Calu3 (cell line): Measurements from ENCODE around the gene SSBP2. TPM values are rescaled to one million over a fixed set of nuclear protein-coding genes. Genes with fewer than 3 reads are reported as not detected.
A peak's percentile ranks its signal among the peaks of the same experiment; 100 is the strongest.

Source experiments
- BruUV-seq: library from RNA; stranded (reverse); fragments of 400-500 nt; replicated peaks from 2 replicates; lab custom pipeline; 2021; lab: Mats Ljungman, UMichigan
- CTCF ChIA-PET: fragments of 300-600 bp; sonication (Branson Sonifier 250); formaldehyde crosslinking; loops from one replicate; lab custom pipeline; 2022; ENCODE audit warnings: antibody characterized with exemption; lab: Charles Lee
- DNase-seq: peaks from one replicate; pipeline ENCODE4 v3.0.0; 2022
- H3K27ac Mint-ChIP-seq: one replicate; pipeline ENCODE4 v1.8.0; 2022; ENCODE audit warnings: mixed read lengths; ENCODE audit not compliant: unreplicated experiment
- H3K27me3 Mint-ChIP-seq: one replicate; pipeline ENCODE4 v1.8.0; 2022; ENCODE audit warnings: mixed read lengths; ENCODE audit not compliant: unreplicated experiment
- H3K36me3 Mint-ChIP-seq: one replicate; pipeline ENCODE4 v1.8.0; 2022; ENCODE audit warnings: mild to moderate bottlenecking, moderate library complexity, mixed read lengths; ENCODE audit not compliant: insufficient read depth, unreplicated experiment
- H3K4me1 Mint-ChIP-seq: one replicate; pipeline ENCODE4 v1.8.0; 2022; ENCODE audit warnings: mild to moderate bottlenecking, low read depth, mixed read lengths; ENCODE audit not compliant: unreplicated experiment
- H3K4me3 Mint-ChIP-seq: one replicate; pipeline ENCODE4 v1.8.0; 2022; ENCODE audit warnings: mild to moderate bottlenecking, low read depth, moderate library complexity, mixed read lengths; ENCODE audit not compliant: unreplicated experiment
- H3K9me3 Mint-ChIP-seq: one replicate; pipeline ENCODE4 v1.8.0; 2022; ENCODE audit warnings: low read depth, mixed read lengths; ENCODE audit not compliant: unreplicated experiment
- CTCF ChIP-seq: fragments of 200-600 bp; IDR thresholded peaks from one replicate; pipeline ENCODE4 v1.8.0; 2022; ENCODE audit warnings: antibody characterized with exemption; ENCODE audit not compliant: unreplicated experiment
- intact Hi-C: fragments of 100-400 bp; cut with micrococcal nuclease; formaldehyde crosslinking; loops from one replicate; pipeline ENCODE4 v1.10.0; 2022; ENCODE audit not compliant: unreplicated experiment
- total RNA-seq: library from RNA; stranded (reverse); gene quantifications from 2 replicates; pipeline ENCODE4 v1.2.3, GENCODE V29; 2022

Gene SSBP2
- total RNA-seq, 1 experiment from 2014 or later: 18.9 TPM

- peak overlapping the region; percentile 28 for H3K4me3 Mint-ChIP-seq
- CTCF ChIA-PET: no interaction called here
- BruUV-seq: no TSS peak
These were observed 330.7 kb downstream of the SSBP2 start for GRCh38 chr5:81420039-81420667.

GRCh38 chr5:81418606-81419005 lies 332.3 kb downstream of the SSBP2 start:
- H3K27ac Mint-ChIP-seq: no peak overlapping the region
- H3K27me3 Mint-ChIP-seq: no peaks in the 10 kb centered on the region
- intact Hi-C loops: no loop called here
- no peak for TF ChIP-seq CTCF
- peaks cover 7% of the 10 kb centered on the region for H3K36me3 Mint-ChIP-seq
- CTCF ChIA-PET: no interaction called here
- peaks cover 47% of the 10 kb centered on the region for H3K4me1 Mint-ChIP-seq
- H3K4me3 Mint-ChIP-seq: no peak overlapping the region
- DNase-seq: no peak
- no TSS peak for BruUV-seq
- H3K9me3 Mint-ChIP-seq: no peaks in the 10 kb centered on the region

More at GRCh38 chr5:81420039-81420667, 330.7 kb downstream of the SSBP2 start:
- DNase-seq: peak; percentile 58
- Mint-ChIP-seq H3K27ac (peak overlapping the region; percentile 99), H3K27me3 (no peaks in the 10 kb centered on the region), H3K4me1 (peaks cover 56% of the 10 kb centered on the region), H3K36me3 (peaks cover 7% of the 10 kb centered on the region), H3K9me3 (no peaks in the 10 kb centered on the region)
- TF ChIP-seq CTCF: no peak
- intact Hi-C loops: loop anchor here (5.0 to 10.0 kb wide), 3 partner anchors 118 to 685 kb away; partner anchors contain the start of genes ATG10 and ZCCHC9

- no peak for TF ChIP-seq CTCF
- no TSS peak for BruUV-seq
- H3K4me1 Mint-ChIP-seq: peaks cover 34% of the 10 kb centered on the region
- CTCF ChIA-PET: no interaction called here
- no peak overlapping the region for H3K4me3 Mint-ChIP-seq
- H3K27me3 Mint-ChIP-seq: no peaks in the 10 kb centered on the region
- no peaks in the 10 kb centered on the region for H3K9me3 Mint-ChIP-seq
- H3K27ac Mint-ChIP-seq: no peak overlapping the region
- intact Hi-C loops: no loop called here
- H3K36me3 Mint-ChIP-seq: no peaks in the 10 kb centered on the region
- DNase-seq: no peak
These were observed 333.8 kb downstream of the SSBP2 start for GRCh38 chr5:81417052-81417451.

GRCh38 chr5:81409896-81410295 lies 341.0 kb downstream of the SSBP2 start:
- H3K36me3 Mint-ChIP-seq: no peaks in the 10 kb centered on the region
- peaks cover 13% of the 10 kb centered on the region for H3K4me1 Mint-ChIP-seq
- no peak overlapping the region for H3K27ac Mint-ChIP-seq
- BruUV-seq: no TSS peak
- intact Hi-C loops: no loop called here
- DNase-seq: no peak
- H3K27me3 Mint-ChIP-seq: no peaks in the 10 kb centered on the region
- no peak for TF ChIP-seq CTCF
- no peaks in the 10 kb centered on the region for H3K9me3 Mint-ChIP-seq
- H3K4me3 Mint-ChIP-seq: no peak overlapping the region
- CTCF ChIA-PET: no interaction called here
